GM18502 (cell line): ENCODE measurements around the gene PDS5A.
"Not testable (repeated sequence)": the region's sequence is repeated elsewhere in the genome, so short reads cannot be mapped to it uniquely, and the experiment has no call there.

Experiments used
- ATAC-seq: cut with Tn5 transposase; IDR thresholded peaks from one replicate; pipeline ENCODE4 v1.9.1; 2021; ENCODE audit warnings: mild to moderate bottlenecking; ENCODE audit not compliant: unreplicated experiment, poor library complexity

PDS5A gene

DNA sequence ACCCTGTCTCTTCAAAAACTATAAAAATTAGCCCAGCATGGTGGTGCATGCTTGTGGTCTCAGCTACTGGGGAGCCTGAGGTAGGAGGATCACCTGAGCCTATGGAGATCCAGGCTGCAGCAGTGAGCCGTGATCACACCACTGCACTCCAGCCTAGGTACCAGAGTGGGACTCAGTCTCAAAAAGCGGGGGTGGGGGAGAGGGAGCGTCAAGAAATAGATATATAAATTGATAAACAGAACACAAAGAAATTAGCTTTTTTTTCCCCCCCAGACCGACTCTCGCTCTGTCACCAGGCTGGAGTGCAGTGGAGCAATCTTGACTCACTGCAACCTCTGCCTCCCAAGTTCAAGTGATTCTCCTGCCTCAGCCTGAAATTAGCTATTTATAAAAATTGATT is 14.1 kb downstream of the PDS5A start:
- ATAC-seq = no peak

DNA sequence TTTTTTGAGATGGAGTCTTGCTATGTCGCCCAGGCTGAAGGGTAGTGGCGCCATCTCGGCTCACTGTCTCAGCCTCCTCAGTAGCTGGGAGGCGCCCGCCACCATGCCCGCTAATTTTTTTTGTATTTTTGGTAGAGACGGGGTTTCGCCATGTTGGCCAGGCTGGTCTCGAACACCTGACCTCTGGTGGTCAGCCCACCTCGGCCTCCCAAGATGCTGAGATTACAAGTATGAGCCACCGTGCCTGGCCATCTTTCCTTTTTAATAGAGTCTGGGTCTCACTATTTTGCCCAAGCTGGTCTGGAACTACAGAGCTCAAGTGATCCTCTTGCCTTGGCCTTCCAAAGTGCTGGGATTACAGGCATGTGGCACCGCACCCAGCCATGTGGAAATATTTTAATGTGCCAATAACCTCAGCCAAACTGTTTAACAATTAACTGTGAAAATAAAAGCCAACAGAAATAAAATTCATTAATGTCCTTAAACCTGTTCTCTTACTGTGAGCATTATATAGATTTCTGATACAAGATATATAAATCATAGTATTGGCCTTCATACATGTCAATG is 16.3 kb downstream of the PDS5A start:
- no peak for ATAC-seq

DNA sequence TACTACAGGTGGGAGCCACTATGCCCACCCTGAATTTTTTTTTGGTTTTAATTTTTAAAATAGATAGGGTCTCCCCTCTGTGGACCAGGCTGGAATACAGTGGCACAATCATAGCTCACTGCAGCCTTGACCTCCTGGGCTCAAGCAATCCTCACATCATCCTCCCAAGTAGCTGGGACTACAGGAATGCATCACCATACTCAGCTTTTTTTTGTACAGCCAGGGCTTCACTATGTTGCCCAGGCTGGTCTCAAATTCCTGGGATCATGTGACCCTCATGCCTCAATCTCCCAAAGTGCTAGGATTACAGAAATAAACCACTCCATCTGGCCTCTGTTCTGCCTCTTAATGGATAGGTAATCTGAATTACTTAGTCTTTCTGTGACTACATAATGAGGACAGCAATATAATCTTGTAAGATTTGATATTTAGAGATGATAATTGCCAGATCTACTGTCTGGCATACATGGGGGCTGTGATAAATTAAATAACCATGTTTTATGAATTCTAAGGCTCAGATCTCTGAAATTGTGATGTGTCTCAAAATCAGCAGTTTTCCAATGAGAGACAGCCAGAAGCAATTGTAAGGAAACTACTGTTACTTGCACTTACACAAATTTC is 26.7 kb downstream of the PDS5A start:
- no peak for ATAC-seq

DNA sequence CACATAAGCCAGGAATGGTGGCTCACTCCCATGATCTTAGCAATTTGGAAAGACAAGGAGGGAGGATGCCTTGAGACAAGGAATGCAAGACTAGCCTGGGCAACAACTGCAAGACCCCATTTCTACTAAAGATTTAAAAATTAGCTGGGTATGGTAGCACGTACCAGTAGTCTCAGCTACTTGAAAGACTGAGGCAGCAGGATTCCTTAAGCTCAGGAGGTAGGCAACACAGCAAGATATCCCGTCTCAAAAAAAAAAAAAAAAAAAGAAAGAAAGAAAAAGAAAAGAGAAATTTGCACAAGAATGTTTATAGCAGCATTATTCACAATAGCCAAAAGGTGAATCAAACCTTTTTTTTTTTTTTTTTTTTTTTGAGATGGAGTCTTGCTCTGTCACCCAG is 29.7 kb downstream of the PDS5A start:
- no peak for ATAC-seq

DNA sequence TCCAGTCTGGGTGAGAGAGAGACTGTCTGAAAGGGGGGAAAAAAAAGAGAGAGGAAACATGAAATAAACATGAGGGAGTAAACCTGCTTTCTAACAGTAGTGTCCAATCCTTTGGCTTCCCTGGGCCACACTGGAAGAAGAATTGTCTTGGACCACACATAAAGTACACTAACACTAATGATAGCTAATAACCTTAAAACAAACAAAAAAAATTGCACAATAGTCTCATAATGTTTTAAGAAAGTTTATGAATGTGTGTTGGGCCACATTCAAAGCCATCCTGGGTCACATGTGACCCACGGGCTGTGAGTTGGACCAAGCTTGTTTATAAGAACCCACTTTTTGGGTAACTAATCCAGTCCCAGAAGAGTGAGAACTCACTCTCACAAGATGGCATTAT is 30.3 kb downstream of the PDS5A start:
- no peak for ATAC-seq

DNA sequence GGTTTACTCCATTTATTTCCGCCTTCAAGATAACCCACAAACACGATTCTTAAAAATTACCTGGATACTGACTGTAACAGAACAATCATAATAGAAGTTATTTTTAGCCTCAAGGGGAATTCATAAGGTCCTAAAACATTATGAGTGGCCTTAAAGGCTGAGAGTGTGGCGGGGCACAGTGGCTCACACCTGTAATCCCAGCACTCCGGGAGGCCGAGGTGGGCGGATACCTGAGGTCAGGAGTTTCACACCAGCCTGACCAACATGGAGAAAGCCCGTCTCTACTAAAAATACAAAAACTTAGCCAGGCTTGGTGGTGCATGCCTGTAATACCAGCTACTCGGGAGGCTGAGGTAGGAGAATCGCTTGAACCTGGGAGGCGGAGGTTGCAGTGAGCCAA is 33.5 kb downstream of the PDS5A start:
- not testable (repeated sequence) for ATAC-seq

DNA sequence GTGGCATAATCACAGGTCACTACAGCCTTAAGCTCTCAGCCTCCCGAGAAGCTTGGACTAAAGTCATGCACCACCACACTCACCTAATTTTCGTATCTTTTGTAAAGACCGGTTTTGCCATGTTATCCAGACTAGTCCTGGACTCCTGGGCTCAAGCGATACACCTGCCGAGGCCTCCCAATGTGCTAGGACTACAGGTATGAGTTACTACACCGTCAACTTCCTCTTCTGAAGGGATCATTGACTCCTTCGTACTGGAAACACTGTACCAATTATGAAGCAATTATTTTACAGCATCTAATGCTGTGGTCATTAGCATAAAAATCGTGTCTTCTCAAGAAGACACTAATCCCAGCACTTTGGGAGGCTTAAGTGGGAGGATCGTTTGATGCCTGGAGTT is 35.2 kb downstream of the PDS5A start:
- peak; percentile 45 for ATAC-seq

DNA sequence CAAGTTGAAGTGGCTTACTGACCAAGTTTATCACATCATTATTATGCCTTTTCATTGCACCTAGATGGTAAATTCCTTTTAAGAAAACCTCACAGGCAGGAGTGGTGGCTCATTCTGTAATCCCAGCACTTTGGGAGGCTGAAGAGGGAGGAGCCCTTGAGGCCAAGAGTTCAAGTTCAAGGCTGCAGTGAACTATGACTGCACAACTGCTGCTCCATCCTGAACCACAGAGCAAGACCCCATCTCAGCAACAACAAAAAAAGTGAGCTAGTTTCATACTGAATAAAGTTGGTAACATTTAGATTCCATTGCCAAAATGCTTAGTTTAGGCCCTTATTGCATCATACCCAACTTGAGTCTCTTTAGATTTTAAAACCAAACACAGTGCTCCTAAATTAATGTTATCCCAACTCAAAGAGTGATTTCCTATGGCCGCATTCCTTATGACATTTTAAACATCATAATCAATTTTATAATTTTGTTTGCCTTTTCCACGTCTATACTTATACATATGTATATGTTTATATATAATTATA is 36.0 kb downstream of the PDS5A start:
- ATAC-seq = no peak

DNA sequence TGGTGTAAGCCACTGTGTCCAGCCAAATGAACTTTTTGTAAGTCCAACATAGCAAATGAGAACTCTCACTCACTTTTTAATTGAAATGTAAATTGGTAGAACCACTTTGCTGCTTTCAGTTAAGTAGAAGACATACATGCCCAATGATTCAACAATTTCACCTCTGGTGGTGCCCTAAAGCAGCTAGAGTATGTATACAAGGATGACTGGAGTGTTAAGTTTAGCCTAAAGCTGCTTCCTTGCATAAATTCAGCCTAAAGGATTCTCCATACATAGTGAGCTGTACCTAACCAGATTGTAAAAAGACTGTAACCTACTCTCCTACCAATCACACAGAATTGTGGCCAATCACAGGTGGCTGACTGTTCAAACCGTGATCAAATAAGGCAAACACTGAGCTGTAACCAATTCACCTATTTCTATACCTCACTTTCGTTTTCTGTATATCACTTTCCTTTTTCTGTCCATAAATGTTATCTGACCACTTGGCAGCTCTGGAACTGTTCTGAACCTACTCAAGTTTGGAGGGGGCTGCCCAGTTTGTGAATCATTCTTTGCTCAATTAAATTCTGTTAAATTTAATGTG is 39.9 kb downstream of the PDS5A start:
- no peak for ATAC-seq

DNA sequence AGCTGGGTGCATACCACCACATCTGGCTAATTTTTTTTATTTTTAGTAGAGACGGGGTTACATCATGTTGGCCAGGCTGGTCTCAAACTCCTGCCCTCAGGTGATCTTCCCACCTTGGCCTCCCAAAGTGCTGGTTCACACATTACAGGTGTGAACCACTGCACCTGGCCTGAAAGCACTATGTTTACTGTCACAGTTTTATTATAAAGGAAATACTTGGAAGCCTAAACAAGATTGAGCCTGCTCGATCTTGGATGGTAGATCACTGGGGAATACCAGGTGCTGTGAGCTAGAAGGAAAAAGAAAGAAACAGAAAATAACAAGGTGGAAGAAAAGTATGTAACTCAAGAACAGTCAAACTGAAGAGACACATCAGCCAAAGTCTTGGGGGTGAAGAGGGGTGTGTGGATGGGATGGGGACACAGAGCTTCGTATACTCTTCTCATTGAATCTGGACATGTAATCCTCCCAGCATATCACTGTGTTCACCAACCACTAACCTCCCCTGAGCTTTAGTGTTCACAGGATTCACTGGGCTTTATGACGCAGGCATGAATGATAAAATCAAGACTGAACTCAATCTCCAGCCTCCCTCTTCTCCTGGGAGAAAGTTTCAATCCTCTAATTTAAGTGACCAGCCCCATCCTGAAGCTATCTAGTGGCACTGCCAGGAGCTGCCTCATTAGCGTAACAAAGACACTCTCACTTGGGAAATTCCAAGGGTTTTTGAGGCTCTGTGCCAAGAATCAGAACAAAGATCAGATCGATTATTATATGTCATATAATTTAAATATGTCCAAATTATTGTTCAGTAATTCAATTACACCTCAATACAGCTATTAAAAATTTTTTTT is 40.9 kb downstream of the PDS5A start:
- no peak for ATAC-seq

DNA sequence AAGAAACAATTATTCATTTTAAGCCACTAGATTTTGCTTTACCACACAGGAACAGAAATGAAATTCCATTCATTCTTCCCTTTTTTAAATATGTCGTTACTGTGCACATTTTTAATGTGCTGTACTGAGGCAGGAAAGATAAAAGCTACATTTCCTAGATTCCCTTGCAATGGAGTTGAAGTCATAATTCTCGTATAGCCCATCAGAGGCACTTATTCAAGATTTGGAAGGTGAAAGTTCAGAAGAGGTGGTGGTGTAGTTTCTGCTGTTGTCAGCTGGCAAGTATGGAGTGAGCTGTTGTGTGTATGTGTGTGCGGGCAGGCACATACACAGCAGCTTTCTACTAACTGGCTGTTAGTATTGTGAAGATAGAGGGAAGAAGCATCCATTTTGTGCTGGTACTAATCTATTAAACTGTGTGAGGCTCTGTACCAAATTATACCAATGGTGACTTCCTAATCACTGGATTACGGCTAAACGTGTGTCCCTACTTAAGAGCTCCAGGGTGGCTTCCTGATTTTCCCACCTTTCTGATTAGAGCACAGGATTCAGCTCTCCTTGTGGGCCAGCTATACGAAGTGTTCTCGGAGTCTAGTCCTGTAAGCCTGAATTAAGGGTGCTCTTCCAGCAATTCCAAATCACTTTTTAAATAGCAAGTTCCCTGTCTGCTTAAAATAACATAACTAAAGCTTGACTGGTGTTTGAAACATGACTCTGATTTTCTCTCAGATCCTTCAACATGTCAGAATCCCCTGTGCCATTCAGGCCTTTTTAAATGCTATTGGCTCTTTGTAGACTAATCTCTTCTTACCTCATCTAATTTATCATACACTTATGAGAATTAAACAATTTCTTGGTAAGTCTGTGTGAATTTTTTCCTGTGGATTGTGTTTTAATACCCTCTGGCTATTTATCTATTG is 43.8 kb downstream of the PDS5A start:
- no peak for ATAC-seq

DNA sequence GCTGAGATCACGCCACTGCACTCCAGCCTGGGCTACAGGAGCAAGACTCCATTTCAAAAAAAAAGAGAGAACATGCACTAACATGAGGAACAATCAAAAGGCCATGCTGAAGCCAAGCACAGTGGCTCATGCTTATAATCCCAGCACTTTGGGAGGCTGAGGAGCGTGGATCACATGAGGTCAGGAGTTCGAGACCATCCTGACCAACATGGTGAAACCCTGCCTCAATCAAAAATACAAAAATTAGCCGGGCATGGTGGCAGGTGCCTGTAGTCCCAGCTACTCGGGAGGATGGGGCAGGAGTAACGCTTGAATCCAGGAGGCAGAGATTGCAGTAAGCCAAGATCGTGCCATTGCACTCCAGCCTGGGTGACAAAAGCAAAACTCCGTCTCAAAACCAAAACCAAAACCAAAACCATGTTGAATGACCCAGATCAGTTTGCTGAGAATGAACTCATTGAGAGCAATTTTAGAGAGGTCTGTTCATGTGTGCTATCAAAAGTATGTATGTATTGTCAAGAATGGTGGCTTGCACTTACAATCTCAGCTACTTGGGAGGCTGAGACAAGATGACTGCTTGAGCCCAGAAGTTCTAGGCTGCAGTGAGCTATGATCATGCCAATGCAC is 44.8 kb downstream of the PDS5A start:
- no peak for ATAC-seq

DNA sequence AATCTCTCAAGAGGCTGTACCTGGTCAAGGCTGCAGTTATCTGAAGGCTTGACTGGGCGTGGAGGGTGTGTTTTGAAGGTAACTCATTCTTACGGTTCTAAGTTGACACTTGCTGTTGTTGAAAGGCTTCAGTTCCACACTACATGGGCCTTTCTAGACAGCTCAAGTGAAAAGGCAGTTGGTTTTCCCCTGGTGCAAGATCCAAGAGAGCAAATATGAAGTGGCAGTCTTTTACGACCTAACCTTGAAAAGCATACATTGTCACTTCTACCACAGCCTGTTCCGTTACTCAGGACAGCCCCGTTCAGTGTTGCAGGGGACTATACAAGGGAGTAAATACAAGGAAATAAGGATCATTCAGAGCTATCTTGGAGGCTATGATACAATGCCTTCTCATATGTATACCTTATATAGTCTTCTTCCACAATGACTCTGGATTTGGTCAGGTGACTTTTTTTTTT is 46.2 kb downstream of the PDS5A start:
- ATAC-seq = no peak

DNA sequence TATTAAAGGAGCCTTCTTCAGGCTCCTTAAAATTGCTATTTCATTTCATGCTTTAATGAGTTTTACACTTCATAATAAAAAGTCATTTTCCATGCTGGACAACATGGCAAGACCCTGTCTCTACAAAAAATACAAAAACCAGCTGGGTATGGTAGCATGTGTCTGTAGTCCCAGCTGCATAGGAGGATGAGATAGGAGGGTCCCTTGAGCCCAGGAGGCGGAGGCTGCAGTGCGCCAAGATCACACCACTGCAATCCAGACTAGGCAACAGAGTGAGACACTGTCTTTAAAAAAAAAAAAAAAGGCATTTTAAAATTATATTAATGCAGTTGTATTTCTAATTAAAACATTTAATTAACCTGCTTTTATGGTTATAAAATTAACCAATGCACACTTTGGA is 49.2 kb downstream of the PDS5A start:
- no peak for ATAC-seq

DNA sequence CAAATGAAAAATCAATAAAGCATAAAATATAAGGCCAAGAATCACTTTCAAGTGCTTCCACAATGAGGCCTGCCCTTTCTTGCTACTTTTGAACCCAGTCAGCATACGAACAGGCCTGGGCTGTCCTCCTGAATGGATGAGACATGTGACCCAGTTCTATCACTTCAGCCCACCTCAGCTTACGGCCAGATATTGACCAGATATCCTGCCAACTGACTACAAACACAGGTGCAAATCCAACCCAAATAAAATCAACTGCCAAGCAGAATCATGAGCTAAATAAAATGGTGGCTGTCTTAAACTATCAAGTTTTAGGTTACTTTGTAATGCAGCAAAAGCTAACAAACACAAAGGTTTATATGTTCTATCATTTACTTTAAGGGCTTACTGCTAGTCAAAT is 53.7 kb downstream of the PDS5A start:
- no peak for ATAC-seq

DNA sequence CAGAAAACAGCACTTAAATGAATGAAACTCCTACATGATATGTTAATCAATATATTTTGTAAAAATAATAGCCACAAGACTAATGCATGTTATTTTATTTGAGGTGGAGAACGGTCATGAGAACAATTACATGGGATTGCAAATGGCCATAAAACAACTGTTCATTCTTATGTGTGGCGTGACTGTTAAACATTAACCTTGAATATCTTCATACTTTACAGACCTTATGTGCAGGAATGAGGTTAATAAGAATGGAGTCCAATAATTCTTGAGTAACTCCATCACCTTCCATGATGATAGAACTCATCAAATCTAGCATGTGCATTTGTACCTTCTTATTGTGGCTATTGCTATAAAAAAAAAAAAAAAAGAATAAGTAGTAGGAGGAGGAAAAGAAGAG is 55.3 kb downstream of the PDS5A start:
- no peak for ATAC-seq

DNA sequence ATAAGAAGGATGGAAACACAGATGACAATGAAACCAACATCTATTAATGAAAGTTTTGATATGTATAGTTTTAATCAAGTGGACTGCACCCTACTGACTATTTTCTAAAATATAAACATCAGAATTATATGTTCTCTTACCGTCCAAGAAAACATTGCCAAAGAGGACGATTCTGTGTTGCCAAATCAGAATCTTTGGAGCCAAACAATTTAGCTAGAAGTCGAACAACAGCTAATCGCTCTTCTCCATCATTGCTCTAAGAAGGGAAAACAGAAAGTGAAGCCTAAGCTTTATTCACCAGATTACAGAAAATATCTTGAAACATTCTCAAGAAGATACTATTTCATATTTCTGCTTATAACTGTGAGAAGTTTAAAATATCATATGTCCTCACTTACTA is 64.2 kb downstream of the PDS5A start:
- ATAC-seq = no peak

DNA sequence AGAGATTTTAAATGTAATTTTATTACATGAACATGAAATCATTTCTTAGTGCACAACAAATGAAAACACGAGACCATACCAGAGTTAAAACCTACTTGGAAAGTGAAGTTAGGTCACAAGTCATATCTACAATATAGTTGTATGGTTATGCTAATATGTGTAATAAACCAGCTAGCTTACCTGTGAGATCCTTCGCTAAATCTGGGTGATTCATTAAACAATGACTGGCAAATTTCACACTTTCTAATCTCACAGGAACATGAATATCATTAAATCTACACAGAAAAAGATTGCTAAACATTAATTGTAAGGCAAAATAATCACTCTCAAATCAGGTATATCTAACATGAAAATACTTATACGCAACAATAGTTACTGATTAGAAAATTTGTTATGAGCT is 67.6 kb downstream of the PDS5A start:
- ATAC-seq = no peak

DNA sequence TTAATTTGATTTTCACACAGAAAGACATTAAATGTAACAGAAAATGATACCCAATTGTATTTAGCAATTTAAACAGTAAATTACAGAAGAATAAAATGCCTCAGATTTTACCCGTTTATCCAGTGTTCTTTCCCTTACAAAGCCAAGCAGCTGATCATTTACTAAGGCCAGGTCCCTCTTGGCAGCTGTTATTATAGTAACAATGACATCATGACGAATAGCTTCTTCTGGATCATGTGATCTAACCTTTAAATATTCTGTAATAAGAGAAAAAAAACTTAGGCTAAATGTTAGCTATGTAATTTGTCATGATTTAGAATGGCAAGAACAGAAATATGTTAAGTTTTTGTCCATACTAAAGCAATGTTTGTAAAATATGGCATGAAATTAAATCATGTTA is 69.4 kb downstream of the PDS5A start:
- no peak for ATAC-seq

DNA sequence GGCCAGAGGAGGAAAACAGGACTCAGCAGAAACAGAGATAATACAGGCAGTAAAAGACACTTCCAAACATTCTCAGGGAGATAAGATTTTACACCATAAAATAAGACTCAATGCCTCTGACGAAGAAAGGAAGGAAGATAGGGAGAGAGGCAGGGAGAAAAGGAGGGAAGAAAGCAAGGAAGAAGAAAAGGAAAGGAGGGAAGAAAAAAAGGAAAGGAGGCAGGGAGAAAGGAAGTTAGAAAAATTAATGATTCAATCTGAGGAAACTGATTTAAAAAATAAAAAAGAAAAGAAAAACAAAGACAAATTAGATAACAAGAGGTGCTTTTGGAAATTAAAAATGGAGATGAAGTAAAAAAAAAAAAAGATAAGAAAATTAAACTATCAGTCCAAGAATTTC is 72.1 kb downstream of the PDS5A start:
- no peak for ATAC-seq
